ENCODE measurements around the gene VAMP5. TPM values are rescaled to one million over a fixed set of nuclear protein-coding genes. Genes with fewer than 3 reads are reported as not detected.
"Not testable (repeated sequence)": the region's sequence is repeated elsewhere in the genome, so short reads cannot be mapped to it uniquely, and the experiment has no call there.

Gene VAMP5
- total and polyA plus RNA-seq, 4 donors, result 9.7 to 74.6 (median 40.2) TPM

- Histone ChIP-seq H3K27ac (ENCODE audit: low read depth in 1 of 2, low read length in 2 of 2) (no peak overlapping the region), H3K9ac (ENCODE audit: low read depth in 1 of 2, low read length in 2 of 2) (no peak overlapping the region), H3K36me3 (ENCODE audit: control insufficient read depth in 4 of 4, insufficient read depth in 3 of 4, low read depth in 1 of 4, low read length in 3 of 4) (peaks cover 6 to 35% (median 27%) of the 10 kb centered on the region in 4 donors), H3K27me3 (ENCODE audit: control insufficient read depth in 4 of 4, insufficient read depth in 4 of 4, low read length in 3 of 4) (no peaks in the 10 kb centered on the region), H3K4me3 (ENCODE audit: low read depth in 1 of 3, low read length in 3 of 3) (no peak overlapping the region), H3K4me1 (ENCODE audit: control insufficient read depth in 4 of 4, insufficient read depth in 4 of 4, low read length in 3 of 4) (peaks cover 11 to 22% (median 19%) of the 10 kb centered on the region in 4 donors), H3K9me3 (ENCODE audit: control insufficient read depth in 4 of 4, low read length in 3 of 4) (no peaks in the 10 kb centered on the region)
- no peak for DNase-seq (ENCODE audit: low spot score)
- WGBS, result 94% methylated on average over 1 of the region's 1 CpG
- no peak for TF ChIP-seq NR2F2 (IDR thresholded peaks at IDR 0.05)
- no peak for TF ChIP-seq RXRA (IDR thresholded peaks at IDR 0.05)
Observed at GRCh38 chr2:85558160-85558559, 26.1 kb upstream of the VAMP5 start.

GRCh38 chr2:85560403-85560726 is 23.9 kb upstream of the VAMP5 start:
- not testable (repeated sequence) for DNase-seq (ENCODE audit: low spot score); H3K9me3 ChIP-seq (ENCODE audit: control insufficient read depth in 4 of 4, low read length in 3 of 4); H3K27me3 ChIP-seq (ENCODE audit: control insufficient read depth in 4 of 4, insufficient read depth in 4 of 4, low read length in 3 of 4)
- Histone ChIP-seq H3K27ac (ENCODE audit: low read depth in 1 of 2, low read length in 2 of 2) (peak overlapping the region; percentile 81 to 84), H3K4me1 (ENCODE audit: control insufficient read depth in 4 of 4, insufficient read depth in 4 of 4, low read length in 3 of 4) (peaks cover 11 to 22% (median 19%) of the 10 kb centered on the region in 4 donors), H3K4me3 (ENCODE audit: low read depth in 1 of 3, low read length in 3 of 3) (peak overlapping the region; percentile 82 to 97 (median 91)), H3K36me3 (ENCODE audit: control insufficient read depth in 4 of 4, insufficient read depth in 3 of 4, low read depth in 1 of 4, low read length in 3 of 4) (peaks cover 0 to 15% (median 12%) of the 10 kb centered on the region in 4 donors), H3K9ac (ENCODE audit: low read depth in 1 of 2, low read length in 2 of 2) (peak overlapping the region; percentile 68 to 91)
- 36% methylated on average over 12 of the region's 12 CpGs for WGBS

DNA sequence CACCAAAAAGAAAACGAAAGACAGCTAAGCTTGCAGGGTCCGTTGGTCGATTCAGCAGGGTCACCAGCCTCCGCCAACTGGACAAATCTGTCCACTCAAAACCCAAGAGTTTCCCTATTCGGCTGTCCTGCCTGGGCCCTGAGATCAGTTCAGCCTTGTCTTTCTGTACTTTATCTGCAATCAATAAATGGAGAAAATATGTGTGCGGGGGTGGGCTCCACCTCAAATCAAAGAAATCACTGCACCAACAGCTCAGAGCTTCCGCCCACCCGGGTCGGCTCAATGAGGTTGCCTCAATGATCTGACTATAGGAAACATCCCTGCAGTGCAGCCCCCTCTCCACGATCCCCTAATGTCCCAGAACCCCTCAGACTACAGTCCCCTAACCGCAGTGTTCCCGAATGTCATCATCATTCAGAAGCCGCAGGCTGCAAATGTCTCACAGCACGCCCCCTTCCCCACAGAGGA is 23.4 kb upstream of the VAMP5 start:
- peak overlapping the region; percentile 68 to 91 for H3K9ac ChIP-seq (ENCODE audit: low read depth in 1 of 2, low read length in 2 of 2)
- no peak for DNase-seq (ENCODE audit: low spot score)
- H3K9me3 ChIP-seq (ENCODE audit: control insufficient read depth in 4 of 4, low read length in 3 of 4), result no peaks in the 10 kb centered on the region
- no peak for TF ChIP-seq NR2F2 (IDR thresholded peaks at IDR 0.05)
- no peak for TF ChIP-seq RAD21 (IDR thresholded peaks at IDR 0.05)
- no peak for TF ChIP-seq HNF4A (conservative IDR thresholded peaks at IDR 0.05)
- TF ChIP-seq, protein P1, sequence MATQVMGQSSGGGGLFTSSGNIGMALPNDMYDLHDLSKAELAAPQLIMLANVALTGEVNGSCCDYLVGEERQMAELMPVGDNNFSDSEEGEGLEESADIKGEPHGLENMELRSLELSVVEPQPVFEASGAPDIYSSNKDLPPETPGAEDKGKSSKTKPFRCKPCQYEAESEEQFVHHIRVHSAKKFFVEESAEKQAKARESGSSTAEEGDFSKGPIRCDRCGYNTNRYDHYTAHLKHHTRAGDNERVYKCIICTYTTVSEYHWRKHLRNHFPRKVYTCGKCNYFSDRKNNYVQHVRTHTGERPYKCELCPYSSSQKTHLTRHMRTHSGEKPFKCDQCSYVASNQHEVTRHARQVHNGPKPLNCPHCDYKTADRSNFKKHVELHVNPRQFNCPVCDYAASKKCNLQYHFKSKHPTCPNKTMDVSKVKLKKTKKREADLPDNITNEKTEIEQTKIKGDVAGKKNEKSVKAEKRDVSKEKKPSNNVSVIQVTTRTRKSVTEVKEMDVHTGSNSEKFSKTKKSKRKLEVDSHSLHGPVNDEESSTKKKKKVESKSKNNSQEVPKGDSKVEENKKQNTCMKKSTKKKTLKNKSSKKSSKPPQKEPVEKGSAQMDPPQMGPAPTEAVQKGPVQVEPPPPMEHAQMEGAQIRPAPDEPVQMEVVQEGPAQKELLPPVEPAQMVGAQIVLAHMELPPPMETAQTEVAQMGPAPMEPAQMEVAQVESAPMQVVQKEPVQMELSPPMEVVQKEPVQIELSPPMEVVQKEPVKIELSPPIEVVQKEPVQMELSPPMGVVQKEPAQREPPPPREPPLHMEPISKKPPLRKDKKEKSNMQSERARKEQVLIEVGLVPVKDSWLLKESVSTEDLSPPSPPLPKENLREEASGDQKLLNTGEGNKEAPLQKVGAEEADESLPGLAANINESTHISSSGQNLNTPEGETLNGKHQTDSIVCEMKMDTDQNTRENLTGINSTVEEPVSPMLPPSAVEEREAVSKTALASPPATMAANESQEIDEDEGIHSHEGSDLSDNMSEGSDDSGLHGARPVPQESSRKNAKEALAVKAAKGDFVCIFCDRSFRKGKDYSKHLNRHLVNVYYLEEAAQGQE (IDR thresholded peaks at IDR 0.05), result no peak
- TF ChIP-seq GABPA (IDR thresholded peaks at IDR 0.05 in 1 of 2, conservative IDR thresholded peaks at IDR 0.05 in 1 of 2), result no peak
- TF ChIP-seq ZBTB33 (IDR thresholded peaks at IDR 0.05), result no peak
- no peak for TF ChIP-seq EGR1 (IDR thresholded peaks at IDR 0.05; ENCODE audit: low read depth in 2 of 2)
- TF ChIP-seq, protein P2, sequence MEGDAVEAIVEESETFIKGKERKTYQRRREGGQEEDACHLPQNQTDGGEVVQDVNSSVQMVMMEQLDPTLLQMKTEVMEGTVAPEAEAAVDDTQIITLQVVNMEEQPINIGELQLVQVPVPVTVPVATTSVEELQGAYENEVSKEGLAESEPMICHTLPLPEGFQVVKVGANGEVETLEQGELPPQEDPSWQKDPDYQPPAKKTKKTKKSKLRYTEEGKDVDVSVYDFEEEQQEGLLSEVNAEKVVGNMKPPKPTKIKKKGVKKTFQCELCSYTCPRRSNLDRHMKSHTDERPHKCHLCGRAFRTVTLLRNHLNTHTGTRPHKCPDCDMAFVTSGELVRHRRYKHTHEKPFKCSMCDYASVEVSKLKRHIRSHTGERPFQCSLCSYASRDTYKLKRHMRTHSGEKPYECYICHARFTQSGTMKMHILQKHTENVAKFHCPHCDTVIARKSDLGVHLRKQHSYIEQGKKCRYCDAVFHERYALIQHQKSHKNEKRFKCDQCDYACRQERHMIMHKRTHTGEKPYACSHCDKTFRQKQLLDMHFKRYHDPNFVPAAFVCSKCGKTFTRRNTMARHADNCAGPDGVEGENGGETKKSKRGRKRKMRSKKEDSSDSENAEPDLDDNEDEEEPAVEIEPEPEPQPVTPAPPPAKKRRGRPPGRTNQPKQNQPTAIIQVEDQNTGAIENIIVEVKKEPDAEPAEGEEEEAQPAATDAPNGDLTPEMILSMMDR (IDR thresholded peaks at IDR 0.05; ENCODE audit: low read depth, low read length, missing input control), result no peak
- no peak for TF ChIP-seq TAF1 (conservative IDR thresholded peaks at IDR 0.05)
- no peak for TF ChIP-seq FOXA1 (IDR thresholded peaks at IDR 0.05)
- TF ChIP-seq, protein P3, sequence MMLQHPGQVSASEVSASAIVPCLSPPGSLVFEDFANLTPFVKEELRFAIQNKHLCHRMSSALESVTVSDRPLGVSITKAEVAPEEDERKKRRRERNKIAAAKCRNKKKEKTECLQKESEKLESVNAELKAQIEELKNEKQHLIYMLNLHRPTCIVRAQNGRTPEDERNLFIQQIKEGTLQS (IDR thresholded peaks at IDR 0.05), result no peak
- no peak for TF ChIP-seq HNF4G (IDR thresholded peaks at IDR 0.05)
- no peak for TF ChIP-seq RXRA (IDR thresholded peaks at IDR 0.05)
- TF ChIP-seq SP1 (IDR thresholded peaks at IDR 0.05), result no peak
- TF ChIP-seq YY1 (IDR thresholded peaks at IDR 0.05), result no peak
- H3K4me1 ChIP-seq (ENCODE audit: control insufficient read depth in 4 of 4, insufficient read depth in 4 of 4, low read length in 3 of 4), result peaks cover 11 to 22% (median 19%) of the 10 kb centered on the region in 4 donors
- H3K36me3 ChIP-seq (ENCODE audit: control insufficient read depth in 4 of 4, insufficient read depth in 3 of 4, low read depth in 1 of 4, low read length in 3 of 4), result peaks cover 0 to 12% (median 8%) of the 10 kb centered on the region in 4 donors
- 3% methylated on average over 14 of the region's 14 CpGs for WGBS
- no peaks in the 10 kb centered on the region for H3K27me3 ChIP-seq (ENCODE audit: control insufficient read depth in 4 of 4, insufficient read depth in 4 of 4, low read length in 3 of 4)
- peak overlapping the region; percentile 81 to 84 for H3K27ac ChIP-seq (ENCODE audit: low read depth in 1 of 2, low read length in 2 of 2)
- peak overlapping the region; percentile 82 to 97 (median 91) for H3K4me3 ChIP-seq (ENCODE audit: low read depth in 1 of 3, low read length in 3 of 3)
